GM23338 (cell line): Measurements from ENCODE around the gene SHISA7. TPM values are rescaled to one million over a fixed set of nuclear protein-coding genes. Genes with fewer than 3 reads are reported as not detected.

Experiments
- ATAC-seq: fragments of 200-7000 bp; cut with Tn5 transposase; 3 replicates; pipeline ENCODE4 v1.9.1; 2020
- DNase-seq: peaks from one replicate; pipeline ENCODE4 v3.0.0-alpha.2; 2015; ENCODE audit warnings: low spot score
- H2AFZ ChIP-seq: fragments of 200-600 bp; sonication (generic); 2 replicates; pipeline ENCODE4 v1.8.0; 2016; ENCODE audit warnings: antibody characterized with exemption, mild to moderate bottlenecking, moderate library complexity
- H3F3A ChIP-seq: fragments of 200-600 bp; sonication (generic); replicated peaks from 2 replicates; pipeline ENCODE4 v1.8.0; 2017; ENCODE audit warnings: antibody characterized with exemption, mixed run types, low read depth
- H3K27ac ChIP-seq: fragments of 200-600 bp; sonication (generic); 2 replicates; pipeline ENCODE4 v1.6.1; 2016; ENCODE audit warnings: low read depth
- H3K27me3 ChIP-seq: fragments of 200-600 bp; sonication (generic); 2 replicates; pipeline ENCODE4 v1.8.0; 2016; ENCODE audit warnings: mild to moderate bottlenecking, mixed run types, moderate library complexity; ENCODE audit not compliant: insufficient read depth
- H3K36me3 ChIP-seq: fragments of 200-600 bp; sonication (generic); 2 replicates; pipeline ENCODE4 v1.8.0; 2016; ENCODE audit warnings: mild to moderate bottlenecking; ENCODE audit not compliant: insufficient read depth
- H3K4me1 ChIP-seq: fragments of 200-600 bp; sonication (generic); 2 replicates; pipeline ENCODE4 v1.8.0; 2016; ENCODE audit warnings: mild to moderate bottlenecking, moderate library complexity; ENCODE audit not compliant: insufficient read depth
- H3K4me2 ChIP-seq: fragments of 200-600 bp; sonication (generic); 2 replicates; pipeline ENCODE4 v1.7.1; 2017; ENCODE audit warnings: mixed run types
- H3K4me3 ChIP-seq: fragments of 200-600 bp; sonication (generic); 2 replicates; pipeline ENCODE4 v1.6.1; 2016; ENCODE audit warnings: mixed run types
- H3K79me2 ChIP-seq: fragments of 200-600 bp; sonication (generic); replicated peaks from 2 replicates; pipeline ENCODE4 v1.8.0; 2017; ENCODE audit warnings: mild to moderate bottlenecking; ENCODE audit not compliant: insufficient read depth
- H3K9me2 ChIP-seq: fragments of 200-600 bp; sonication (generic); 2 replicates; pipeline ENCODE4 v1.8.0; 2017; ENCODE audit not compliant: insufficient read depth
- H4K20me1 ChIP-seq: fragments of 200-600 bp; sonication (generic); replicated peaks from 2 replicates; pipeline ENCODE4 v1.8.0; 2017; ENCODE audit warnings: mild to moderate bottlenecking; ENCODE audit not compliant: insufficient read depth
- H3K27ac Mint-ChIP-seq: 2 replicates; pipeline ENCODE4 v1.8.0; 2020; ENCODE audit warnings: inconsistent platforms, mild to moderate bottlenecking, moderate library complexity, mixed read lengths
- H3K27me3 Mint-ChIP-seq: 3 replicates; pipeline ENCODE4 v1.8.0; 2022; ENCODE audit warnings: low read depth, mild to moderate bottlenecking, moderate library complexity, mixed read lengths, inconsistent platforms; ENCODE audit not compliant: insufficient read depth, poor library complexity
- H3K36me3 Mint-ChIP-seq: 3 replicates; pipeline ENCODE4 v1.8.0; 2021; ENCODE audit warnings: low read depth, mild to moderate bottlenecking, inconsistent platforms, moderate library complexity, mixed read lengths
- H3K4me1 Mint-ChIP-seq: 3 replicates; pipeline ENCODE4 v1.8.0; 2020; ENCODE audit warnings: mild to moderate bottlenecking, inconsistent platforms, mixed read lengths
- H3K4me3 Mint-ChIP-seq: 3 replicates; pipeline ENCODE4 v1.8.0; 2021; ENCODE audit warnings: moderate library complexity, mild to moderate bottlenecking, inconsistent platforms, mixed read lengths
- H3K9me3 Mint-ChIP-seq: 3 replicates; pipeline ENCODE4 v1.8.0; 2020; ENCODE audit warnings: moderate library complexity, mild to moderate bottlenecking, inconsistent platforms, mixed read lengths
- CREB1 ChIP-seq: fragments of 250-450 bp; sonication (Bioruptor Pico); IDR thresholded peaks from 2 replicates; pipeline ENCODE4 v1.5.0; 2020; ENCODE audit warnings: low read depth, mild to moderate bottlenecking, moderate library complexity
- EZH2 ChIP-seq: fragments of 200-600 bp; sonication (generic); IDR thresholded peaks from one replicate; pipeline ENCODE4 v1.8.0; 2017; ENCODE audit warnings: antibody characterized with exemption, mild to moderate bottlenecking, low read depth; ENCODE audit not compliant: unreplicated experiment
- EZH2phosphoT487 ChIP-seq: fragments of 200-600 bp; sonication (generic); IDR thresholded peaks from one replicate; pipeline ENCODE4 v1.8.1; 2018; ENCODE audit warnings: antibody characterized with exemption; ENCODE audit not compliant: unreplicated experiment
- JUNB ChIP-seq: IDR thresholded peaks from one replicate; pipeline ENCODE4 v1.6.1; 2016; ENCODE audit warnings: antibody characterized with exemption; ENCODE audit not compliant: unreplicated experiment
- POLR2AphosphoS5 ChIP-seq: IDR thresholded peaks from 2 replicates; pipeline ENCODE4 v1.6.1; 2016; ENCODE audit warnings: antibody characterized with exemption, low read depth
- STAT1 ChIP-seq: IDR thresholded peaks from one replicate; pipeline ENCODE4 v1.6.1; 2016; ENCODE audit warnings: antibody characterized with exemption; ENCODE audit not compliant: unreplicated experiment
- ZNF114 ChIP-seq: fragments of 250-450 bp; sonication (Bioruptor Pico); IDR thresholded peaks from 2 replicates; pipeline ENCODE4 v1.5.0; 2020; ENCODE audit warnings: mild to moderate bottlenecking, moderate library complexity
- ZNF331 ChIP-seq: fragments of 250-450 bp; sonication (Bioruptor Pico); IDR thresholded peaks from 2 replicates; pipeline ENCODE4 v1.5.0; 2020; ENCODE audit warnings: low read depth, mild to moderate bottlenecking, moderate library complexity
- polyA plus RNA-seq: library from polyadenylated mRNA; unstranded; fragments of >200 nt; fragmentation: Nextera tagmentation; extraction: Ambion mirVana; gene quantifications from 2 replicates; pipeline ENCODE4 v1.2.1, GENCODE V29; 2016
- total RNA-seq: library from RNA; depleted of rRNA; stranded (reverse); fragments of >200 nt; shearing (Covaris generic); gene quantifications from 2 replicates; pipeline ENCODE4 v1.2.3, GENCODE V29; 2014
- TF ChIP-seq, protein P1 (sequence below): IDR thresholded peaks from one replicate; pipeline ENCODE4 v1.6.1; 2018; ENCODE audit warnings: antibody characterized with exemption; ENCODE audit not compliant: unreplicated experiment
- TF ChIP-seq, protein P2 (sequence below): fragments of 250-450 bp; sonication (Bioruptor Pico); IDR thresholded peaks from 2 replicates; pipeline ENCODE4 v1.5.0; 2020; ENCODE audit warnings: mild to moderate bottlenecking, moderate library complexity
- TF ChIP-seq, protein P3 (sequence below), 2 experiments: fragments of 200-600 bp in 1 of 2; sonication (generic) in 1 of 2; conservative IDR thresholded peaks; 2 replicates each; pipeline versions ENCODE4 v1.5.1 to v1.6.1; 2016 to 2017; ENCODE audit warnings: antibody characterized with exemption in 2 of 2, low read depth in 2 of 2, mild to moderate bottlenecking in 2 of 2, moderate library complexity in 1 of 2

SHISA7 gene
- total and polyA plus RNA-seq, 2 experiments from 2014 or later, result 0.32 to 1.4 TPM

DNA sequence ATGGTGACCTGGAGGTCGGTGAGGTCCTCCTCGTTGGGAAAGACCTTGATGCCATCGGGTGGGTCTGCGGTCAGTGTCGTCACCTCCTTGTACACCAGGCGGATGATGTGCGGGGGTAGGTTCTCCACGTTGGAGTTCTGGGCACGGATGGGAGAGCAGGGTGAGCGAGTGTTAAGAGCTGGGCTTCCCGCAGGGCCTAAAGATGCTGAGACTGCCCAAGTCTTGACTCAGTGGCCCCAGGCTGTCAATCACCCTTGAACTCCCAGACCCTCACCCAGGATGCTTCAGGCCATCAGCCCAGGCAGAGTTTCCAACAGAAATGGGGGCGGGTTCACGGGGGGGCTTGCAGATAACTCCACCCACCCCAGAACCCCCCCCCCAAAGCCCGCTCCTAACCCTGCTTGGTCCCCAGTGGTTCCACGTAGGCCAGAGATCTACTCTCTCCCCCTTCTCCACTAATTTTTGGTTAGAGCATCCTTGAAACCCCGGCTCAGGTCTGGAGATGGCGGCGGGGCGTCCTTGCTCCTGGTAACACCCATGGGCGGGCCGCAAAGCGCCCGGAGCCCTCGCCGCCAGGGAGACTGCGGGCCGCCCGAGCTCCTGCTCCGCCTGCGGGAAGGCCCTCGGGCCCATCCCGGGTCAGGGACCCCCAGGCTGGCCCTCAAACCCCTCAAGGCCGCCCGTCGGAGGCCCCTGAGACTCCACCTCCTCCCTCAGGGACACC is 36.1 kb downstream of the SHISA7 start:
- Mint-ChIP-seq H3K27me3 (peaks cover 23% of the 10 kb centered on the region), H3K9me3 (peaks cover 30% of the 10 kb centered on the region), H3K36me3 (peaks cover 75% of the 10 kb centered on the region), H3K4me1 (peaks cover 28% of the 10 kb centered on the region), H3K4me3 (peak overlapping the region; percentile 91), H3K27ac (peak overlapping the region; percentile 56; the same call in 1 of the 2 replicates)
- peak overlapping the region; percentile 94 for H3K4me3 ChIP-seq
- H2AFZ ChIP-seq, result no peak overlapping the region
- H3K27me3 ChIP-seq, result no peaks in the 10 kb centered on the region
- H3F3A ChIP-seq, result peaks cover 48% of the 10 kb centered on the region
- DNase-seq (no peak), ATAC-seq (no peak)
- peaks cover 8% of the 10 kb centered on the region for H3K9me2 ChIP-seq
- H4K20me1 ChIP-seq, result peaks cover 52% of the 10 kb centered on the region
- H3K79me2 ChIP-seq, result peaks cover 44% of the 10 kb centered on the region
- peaks cover 43% of the 10 kb centered on the region for H3K36me3 ChIP-seq
- TF ChIP-seq POLR2AphosphoS5 (no peak), EZH2phosphoT487 (no peak), STAT1 (no peak), JUNB (no peak), ZNF114 (CRISPR knock-in tag) (no peak), EZH2 (no peak), ZNF331 (CRISPR knock-in tag) (no peak), CREB1 (no peak)
- TF ChIP-seq, protein P1, sequence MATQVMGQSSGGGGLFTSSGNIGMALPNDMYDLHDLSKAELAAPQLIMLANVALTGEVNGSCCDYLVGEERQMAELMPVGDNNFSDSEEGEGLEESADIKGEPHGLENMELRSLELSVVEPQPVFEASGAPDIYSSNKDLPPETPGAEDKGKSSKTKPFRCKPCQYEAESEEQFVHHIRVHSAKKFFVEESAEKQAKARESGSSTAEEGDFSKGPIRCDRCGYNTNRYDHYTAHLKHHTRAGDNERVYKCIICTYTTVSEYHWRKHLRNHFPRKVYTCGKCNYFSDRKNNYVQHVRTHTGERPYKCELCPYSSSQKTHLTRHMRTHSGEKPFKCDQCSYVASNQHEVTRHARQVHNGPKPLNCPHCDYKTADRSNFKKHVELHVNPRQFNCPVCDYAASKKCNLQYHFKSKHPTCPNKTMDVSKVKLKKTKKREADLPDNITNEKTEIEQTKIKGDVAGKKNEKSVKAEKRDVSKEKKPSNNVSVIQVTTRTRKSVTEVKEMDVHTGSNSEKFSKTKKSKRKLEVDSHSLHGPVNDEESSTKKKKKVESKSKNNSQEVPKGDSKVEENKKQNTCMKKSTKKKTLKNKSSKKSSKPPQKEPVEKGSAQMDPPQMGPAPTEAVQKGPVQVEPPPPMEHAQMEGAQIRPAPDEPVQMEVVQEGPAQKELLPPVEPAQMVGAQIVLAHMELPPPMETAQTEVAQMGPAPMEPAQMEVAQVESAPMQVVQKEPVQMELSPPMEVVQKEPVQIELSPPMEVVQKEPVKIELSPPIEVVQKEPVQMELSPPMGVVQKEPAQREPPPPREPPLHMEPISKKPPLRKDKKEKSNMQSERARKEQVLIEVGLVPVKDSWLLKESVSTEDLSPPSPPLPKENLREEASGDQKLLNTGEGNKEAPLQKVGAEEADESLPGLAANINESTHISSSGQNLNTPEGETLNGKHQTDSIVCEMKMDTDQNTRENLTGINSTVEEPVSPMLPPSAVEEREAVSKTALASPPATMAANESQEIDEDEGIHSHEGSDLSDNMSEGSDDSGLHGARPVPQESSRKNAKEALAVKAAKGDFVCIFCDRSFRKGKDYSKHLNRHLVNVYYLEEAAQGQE, result no peak
- TF ChIP-seq, protein P2, sequence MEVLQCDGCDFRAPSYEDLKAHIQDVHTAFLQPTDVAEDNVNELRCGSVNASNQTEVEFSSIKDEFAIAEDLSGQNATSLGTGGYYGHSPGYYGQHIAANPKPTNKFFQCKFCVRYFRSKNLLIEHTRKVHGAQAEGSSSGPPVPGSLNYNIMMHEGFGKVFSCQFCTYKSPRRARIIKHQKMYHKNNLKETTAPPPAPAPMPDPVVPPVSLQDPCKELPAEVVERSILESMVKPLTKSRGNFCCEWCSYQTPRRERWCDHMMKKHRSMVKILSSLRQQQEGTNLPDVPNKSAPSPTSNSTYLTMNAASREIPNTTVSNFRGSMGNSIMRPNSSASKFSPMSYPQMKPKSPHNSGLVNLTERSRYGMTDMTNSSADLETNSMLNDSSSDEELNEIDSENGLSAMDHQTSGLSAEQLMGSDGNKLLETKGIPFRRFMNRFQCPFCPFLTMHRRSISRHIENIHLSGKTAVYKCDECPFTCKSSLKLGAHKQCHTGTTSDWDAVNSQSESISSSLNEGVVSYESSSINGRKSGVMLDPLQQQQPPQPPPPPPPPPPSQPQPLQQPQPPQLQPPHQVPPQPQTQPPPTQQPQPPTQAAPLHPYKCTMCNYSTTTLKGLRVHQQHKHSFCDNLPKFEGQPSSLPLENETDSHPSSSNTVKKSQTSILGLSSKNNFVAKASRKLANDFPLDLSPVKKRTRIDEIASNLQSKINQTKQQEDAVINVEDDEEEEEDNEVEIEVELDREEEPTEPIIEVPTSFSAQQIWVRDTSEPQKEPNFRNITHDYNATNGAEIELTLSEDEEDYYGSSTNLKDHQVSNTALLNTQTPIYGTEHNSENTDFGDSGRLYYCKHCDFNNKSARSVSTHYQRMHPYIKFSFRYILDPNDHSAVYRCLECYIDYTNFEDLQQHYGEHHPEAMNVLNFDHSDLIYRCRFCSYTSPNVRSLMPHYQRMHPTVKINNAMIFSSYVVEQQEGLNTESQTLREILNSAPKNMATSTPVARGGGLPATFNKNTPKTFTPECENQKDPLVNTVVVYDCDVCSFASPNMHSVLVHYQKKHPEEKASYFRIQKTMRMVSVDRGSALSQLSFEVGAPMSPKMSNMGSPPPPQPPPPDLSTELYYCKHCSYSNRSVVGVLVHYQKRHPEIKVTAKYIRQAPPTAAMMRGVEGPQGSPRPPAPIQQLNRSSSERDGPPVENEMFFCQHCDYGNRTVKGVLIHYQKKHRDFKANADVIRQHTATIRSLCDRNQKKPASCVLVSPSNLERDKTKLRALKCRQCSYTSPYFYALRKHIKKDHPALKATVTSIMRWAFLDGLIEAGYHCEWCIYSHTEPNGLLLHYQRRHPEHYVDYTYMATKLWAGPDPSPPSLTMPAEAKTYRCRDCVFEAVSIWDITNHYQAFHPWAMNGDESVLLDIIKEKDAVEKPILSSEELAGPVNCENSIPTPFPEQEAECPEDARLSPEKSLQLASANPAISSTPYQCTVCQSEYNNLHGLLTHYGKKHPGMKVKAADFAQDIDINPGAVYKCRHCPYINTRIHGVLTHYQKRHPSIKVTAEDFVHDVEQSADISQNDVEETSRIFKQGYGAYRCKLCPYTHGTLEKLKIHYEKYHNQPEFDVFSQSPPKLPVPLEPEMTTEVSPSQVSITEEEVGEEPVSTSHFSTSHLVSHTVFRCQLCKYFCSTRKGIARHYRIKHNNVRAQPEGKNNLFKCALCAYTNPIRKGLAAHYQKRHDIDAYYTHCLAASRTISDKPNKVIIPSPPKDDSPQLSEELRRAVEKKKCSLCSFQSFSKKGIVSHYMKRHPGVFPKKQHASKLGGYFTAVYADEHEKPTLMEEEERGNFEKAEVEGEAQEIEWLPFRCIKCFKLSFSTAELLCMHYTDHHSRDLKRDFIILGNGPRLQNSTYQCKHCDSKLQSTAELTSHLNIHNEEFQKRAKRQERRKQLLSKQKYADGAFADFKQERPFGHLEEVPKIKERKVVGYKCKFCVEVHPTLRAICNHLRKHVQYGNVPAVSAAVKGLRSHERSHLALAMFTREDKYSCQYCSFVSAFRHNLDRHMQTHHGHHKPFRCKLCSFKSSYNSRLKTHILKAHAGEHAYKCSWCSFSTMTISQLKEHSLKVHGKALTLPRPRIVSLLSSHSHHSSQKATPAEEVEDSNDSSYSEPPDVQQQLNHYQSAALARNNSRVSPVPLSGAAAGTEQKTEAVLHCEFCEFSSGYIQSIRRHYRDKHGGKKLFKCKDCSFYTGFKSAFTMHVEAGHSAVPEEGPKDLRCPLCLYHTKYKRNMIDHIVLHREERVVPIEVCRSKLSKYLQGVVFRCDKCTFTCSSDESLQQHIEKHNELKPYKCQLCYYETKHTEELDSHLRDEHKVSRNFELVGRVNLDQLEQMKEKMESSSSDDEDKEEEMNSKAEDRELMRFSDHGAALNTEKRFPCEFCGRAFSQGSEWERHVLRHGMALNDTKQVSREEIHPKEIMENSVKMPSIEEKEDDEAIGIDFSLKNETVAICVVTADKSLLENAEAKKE, result no peak
- TF ChIP-seq, protein P3, sequence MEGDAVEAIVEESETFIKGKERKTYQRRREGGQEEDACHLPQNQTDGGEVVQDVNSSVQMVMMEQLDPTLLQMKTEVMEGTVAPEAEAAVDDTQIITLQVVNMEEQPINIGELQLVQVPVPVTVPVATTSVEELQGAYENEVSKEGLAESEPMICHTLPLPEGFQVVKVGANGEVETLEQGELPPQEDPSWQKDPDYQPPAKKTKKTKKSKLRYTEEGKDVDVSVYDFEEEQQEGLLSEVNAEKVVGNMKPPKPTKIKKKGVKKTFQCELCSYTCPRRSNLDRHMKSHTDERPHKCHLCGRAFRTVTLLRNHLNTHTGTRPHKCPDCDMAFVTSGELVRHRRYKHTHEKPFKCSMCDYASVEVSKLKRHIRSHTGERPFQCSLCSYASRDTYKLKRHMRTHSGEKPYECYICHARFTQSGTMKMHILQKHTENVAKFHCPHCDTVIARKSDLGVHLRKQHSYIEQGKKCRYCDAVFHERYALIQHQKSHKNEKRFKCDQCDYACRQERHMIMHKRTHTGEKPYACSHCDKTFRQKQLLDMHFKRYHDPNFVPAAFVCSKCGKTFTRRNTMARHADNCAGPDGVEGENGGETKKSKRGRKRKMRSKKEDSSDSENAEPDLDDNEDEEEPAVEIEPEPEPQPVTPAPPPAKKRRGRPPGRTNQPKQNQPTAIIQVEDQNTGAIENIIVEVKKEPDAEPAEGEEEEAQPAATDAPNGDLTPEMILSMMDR (conservative IDR thresholded peaks at IDR 0.05; ENCODE audit: low read depth in 2 of 2), result no peak
- peak overlapping the region; percentile 93 for H3K4me2 ChIP-seq
- peaks cover 21% of the 10 kb centered on the region for H3K4me1 ChIP-seq
- H3K27ac ChIP-seq, result peak overlapping the region; percentile 97; the same call in 1 of the 2 replicates
